HG02610 (cell line): Measurements from ENCODE around the gene NLGN1.

ENCODE experiments used
- ATAC-seq: cut with Tn5 transposase; IDR thresholded peaks from one replicate; pipeline ENCODE4 v1.9.1; 2021; ENCODE audit warnings: mild to moderate bottlenecking, moderate library complexity; ENCODE audit not compliant: unreplicated experiment

Gene NLGN1

DNA sequence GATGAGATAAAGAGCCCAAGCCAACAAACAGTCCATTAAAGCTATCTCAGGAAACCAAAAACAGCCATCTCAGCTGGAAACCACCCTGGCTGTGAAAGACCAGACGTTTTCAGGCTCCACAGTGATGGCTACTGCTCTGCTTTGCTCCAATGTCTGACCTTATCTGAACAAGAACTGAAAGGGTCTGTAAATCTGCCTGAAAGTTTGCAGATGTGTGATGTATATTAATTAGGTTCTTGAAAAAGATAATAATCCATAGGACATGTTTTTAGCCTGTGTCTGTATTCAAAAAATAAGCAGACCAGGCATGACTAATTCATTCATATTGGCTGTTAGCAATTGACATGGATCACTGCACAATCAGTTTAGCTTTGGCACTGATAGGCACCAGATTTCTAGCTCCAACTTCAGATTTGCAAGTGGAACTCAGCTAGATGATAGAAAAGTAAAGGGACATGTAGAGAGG lies 850.2 kb downstream of the NLGN1 start:
- ATAC-seq = no peak

DNA sequence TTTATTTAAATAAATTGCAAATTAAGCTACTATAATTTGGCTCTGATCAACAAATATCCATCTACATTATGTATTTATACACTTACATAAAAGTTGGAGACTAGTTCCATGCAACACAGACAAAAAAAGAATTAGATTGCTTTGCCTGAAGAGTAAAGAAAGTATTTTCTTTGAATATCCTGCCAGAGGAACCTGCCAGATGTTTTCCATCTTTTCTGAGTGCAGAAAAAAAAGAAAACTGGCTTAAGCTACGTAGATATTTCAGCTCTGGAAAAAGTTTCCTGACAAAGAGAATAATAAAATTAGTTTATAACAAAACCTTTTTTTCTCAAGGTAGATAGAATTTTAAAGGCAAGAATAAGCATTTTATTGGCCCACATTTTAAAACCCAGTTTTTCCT lies 854.1 kb downstream of the NLGN1 start:
- no peak for ATAC-seq

DNA sequence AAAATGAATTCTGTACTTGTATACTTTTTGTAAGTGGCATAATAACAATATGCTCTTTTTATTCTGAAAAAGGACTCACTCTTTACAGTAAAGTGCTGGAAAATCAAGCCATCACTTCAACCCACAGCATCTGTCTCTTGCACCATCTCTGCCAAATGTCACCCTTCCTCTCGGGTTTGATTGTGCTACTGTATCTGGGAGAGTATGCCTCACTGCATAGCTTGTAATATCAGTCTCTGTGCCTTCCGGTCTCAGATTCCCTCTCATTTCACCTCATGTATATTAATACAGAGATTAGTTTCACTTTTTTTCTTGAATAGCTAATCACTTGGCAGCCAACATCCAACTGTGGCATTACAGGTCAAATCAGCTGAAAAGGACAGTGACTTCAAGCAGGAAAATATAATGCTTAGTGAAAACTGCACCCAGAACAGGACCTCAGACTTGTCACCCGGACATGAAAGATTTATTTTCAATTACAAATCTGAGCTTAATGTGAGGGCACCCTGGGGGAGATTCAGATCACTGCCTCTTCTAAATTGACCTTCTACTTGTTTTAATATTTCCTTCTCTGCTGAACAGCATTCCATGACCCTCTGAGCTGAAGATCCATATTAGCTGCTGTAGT lies 855.8 kb downstream of the NLGN1 start:
- no peak for ATAC-seq

DNA sequence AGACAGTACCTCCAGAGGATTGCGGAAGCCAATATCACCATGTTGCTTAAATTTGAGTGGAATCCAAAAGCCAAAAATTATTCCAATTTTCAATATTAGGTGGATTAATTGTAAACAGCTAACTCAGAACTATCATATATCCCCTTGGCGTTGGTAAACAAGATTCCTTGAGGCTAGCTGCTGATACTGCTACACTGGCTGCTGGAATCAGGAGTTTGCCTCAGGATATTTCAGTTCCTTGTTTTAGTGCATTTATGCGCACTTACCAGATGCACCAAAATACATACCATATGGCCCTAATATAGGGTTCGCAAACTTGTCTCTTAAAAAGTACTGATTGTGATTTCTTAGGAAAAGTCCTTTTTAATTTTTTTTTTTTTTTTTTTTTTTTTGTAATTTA lies 856.4 kb downstream of the NLGN1 start:
- no peak for ATAC-seq

GRCh38 chr3:174255454-174255853 lies 857.9 kb downstream of the NLGN1 start:
- ATAC-seq = no peak

DNA sequence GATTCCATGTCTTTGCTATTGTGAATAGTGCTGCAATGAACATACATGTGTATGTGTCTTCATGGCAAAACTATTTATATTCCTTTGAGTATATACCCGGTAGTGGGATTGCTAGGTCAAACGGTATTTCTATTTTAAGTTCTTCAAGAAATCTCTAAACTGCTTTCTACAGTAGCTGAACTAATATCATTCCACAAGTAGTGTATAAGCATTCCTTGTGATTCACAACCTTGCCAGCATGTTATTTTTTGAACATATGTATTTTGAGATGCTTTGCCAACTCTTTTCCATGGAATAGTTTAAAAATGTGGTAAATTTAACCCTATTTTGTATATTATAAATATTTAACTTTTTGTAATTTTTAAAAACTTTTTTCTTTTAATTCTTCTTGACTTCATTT lies 868.9 kb downstream of the NLGN1 start:
- ATAC-seq = no peak

- no peak for ATAC-seq
These were observed 870.5 kb downstream of the NLGN1 start for GRCh38 chr3:174268061-174268460.

DNA sequence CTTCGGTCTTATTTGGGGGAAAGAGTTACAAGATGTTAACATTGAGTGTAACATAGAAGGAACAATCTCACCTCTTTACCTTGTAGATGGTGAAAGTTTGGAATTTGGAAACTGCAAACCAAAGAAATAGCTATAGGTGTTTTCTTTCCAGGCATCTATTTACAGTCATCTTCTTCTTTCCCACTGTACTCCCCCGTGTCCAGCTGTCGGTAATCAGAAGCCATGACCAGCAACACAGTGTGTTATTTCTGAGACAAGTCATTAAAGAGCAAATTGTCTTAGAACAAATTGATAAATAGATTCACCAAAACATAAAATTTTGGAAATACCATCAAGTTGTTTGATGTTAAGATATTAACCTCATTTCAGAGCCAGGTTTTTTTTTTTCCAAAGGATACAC lies 871.0 kb downstream of the NLGN1 start:
- no peak for ATAC-seq

- ATAC-seq = no peak
These were observed 873.3 kb downstream of the NLGN1 start for GRCh38 chr3:174270841-174271240.

GRCh38 chr3:174275336-174275735 lies 877.8 kb downstream of the NLGN1 start:
- no peak for ATAC-seq

DNA sequence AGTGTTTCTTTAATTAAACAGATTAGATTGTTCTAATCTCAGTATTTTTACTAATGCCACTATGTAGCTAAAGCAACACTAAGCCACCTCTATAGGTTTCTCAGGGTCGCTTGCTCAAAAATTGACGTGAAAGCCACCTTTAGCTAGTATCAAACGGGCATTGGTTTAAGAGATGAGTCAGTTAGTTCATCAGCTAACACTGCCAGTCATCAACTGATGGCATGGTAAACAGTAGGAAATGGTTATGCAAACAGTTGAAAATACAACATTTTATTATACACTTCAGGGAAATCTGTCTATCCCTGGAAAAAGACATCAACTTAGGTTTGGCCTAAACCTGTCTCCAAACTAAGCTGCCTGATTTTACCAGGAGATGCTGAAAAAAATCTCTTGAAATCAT lies 879.3 kb downstream of the NLGN1 start:
- ATAC-seq = no peak

DNA sequence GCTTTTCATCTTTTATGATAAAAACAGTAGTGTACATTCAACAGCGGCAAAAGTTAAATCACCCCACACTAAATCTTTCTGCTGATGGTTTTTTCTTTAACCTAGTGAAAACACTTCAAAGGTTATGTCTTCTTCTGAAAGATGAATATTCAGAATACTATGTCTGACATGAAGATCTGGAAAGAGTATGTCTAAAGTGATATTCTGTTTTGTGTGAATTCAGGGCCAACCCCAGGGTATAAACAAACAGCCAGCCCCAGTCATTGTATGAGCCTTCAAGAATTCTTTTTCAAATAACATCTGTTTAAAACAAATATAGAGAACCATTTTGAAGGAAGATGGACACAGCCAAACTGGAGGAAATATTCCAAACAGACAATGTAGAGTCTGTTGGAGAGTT lies 880.5 kb downstream of the NLGN1 start:
- ATAC-seq = no peak

DNA sequence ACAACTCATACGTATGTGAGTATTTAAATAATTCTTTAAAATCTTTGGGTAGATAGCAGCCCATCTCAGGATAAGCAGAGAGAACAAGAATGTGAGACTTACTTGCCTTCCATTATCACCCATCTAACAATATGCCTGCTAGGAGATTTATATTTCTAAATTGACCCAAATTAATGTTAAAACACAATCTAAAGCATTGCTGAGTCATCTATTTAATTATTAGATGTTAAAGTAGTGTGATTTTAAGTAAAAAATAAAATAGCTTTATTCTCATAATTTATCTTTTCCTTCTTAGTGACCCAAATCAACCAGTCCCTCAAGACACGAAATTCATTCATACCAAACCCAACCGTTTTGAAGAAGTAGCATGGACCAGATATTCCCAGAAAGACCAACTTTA lies 882.6 kb downstream of the NLGN1 start:
- no peak for ATAC-seq

DNA sequence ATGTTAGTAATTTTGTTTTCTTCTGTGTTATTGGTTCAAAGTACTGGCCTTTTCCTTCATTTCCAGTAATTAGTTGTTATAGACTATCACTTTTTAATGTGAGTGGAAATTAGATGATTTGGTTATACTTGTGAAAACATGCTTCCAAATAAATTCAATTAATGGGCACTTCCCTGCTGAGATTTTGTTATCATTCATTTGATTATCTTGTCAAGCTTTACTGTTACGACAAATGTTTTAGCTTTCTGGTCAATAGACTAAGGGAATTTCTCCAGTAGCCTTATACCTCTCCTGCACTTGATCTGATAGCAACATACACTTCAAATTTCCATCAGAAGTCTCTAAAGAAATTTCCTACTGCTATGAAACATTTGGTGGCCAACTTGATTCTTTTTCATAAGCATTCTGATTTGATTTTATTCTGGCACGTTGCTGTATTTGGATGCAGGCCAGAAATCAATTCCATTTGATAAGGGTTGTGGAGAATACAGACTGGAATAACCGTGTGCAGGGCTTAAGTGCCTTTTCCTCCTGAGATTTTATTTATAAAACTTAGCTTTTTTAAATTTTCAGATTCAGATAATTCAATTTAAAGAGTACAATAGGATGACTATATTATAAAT lies 887.8 kb downstream of the NLGN1 start:
- ATAC-seq = no peak

DNA sequence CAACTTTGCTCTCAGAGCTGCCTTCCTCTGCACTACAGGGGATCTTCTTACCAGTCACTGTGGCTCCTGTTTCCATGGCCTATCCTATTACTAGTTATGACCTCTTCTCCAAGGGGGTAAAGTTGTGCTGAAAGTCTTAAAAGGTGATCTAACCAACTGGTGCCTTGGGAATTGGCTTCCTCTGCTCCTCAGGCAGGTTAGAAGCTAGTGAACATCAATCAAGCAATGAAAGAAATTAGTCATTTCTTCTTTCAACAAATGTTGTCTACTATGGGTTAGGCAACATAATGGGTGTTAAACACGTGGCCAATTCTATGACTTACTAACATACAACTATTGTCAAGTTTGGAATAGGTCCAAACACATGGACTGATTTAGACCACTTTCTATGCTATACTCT lies 890.2 kb downstream of the NLGN1 start:
- ATAC-seq = no peak

DNA sequence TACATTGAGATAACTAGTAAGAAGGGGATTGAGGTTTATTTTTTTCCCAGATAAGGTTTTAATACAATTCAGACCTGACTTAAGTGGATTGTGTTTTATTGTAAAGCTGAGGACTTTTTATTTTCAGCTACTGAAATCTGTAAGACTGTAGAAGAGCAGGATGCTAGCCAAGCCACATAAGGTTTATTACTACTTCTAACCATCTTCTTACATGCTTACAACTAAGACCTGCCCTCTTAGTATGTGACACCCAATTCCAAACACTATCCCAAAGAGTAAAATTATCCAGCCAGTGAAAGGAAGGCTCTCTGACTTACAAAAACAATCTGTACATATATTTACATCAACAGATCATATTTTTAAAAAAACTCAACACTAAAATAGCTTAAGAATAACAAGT lies 897.1 kb downstream of the NLGN1 start:
- no peak for ATAC-seq

GRCh38 chr3:174295306-174296092 lies 898.0 kb downstream of the NLGN1 start:
- no peak for ATAC-seq

- no peak for ATAC-seq
These were observed 905.3 kb downstream of the NLGN1 start for GRCh38 chr3:174302746-174303315.

- ATAC-seq = no peak
These were observed 906.5 kb downstream of the NLGN1 start for GRCh38 chr3:174303907-174304560.

DNA sequence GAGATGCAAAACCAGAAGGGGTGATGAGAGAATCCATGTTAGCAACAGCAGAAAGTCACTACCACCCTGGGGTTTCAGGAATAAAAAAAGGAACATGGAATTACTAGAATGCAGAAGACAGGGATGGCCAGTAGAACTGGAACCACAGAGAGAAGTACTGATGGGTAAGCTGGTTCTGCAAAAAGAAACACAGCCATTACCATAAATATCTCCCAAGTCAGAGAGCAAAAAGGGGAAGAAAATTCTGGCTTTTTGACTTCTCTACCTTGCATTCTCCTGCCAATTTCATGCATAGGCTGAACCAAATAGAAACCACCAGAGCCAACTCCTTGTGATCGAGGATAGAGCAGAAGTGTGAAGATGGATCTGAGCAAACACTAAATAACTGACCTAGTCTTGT lies 911.2 kb downstream of the NLGN1 start:
- ATAC-seq = no peak

DNA sequence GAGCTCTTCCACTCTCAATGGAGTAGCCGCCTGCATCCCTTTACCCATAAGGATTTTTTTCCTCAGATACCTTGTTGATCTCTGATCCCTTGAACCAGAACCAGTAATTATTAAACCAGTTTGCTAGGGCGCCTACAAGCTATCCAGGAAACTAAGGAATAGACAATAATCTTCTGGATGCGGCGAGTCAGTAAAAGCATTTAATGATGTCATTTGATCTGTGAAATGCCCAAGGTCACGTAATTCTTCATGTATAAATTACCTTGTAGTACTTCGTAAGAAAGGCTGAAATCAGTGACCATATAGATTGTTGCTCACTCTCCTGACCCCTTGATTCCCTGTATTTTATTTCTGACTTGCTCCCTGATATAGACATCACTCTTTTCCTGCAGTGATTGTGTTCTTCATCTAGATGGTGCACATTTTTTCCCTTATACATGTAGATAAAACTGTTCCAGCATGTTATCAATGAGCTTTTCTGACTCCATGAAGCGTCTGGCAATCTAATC lies 913.0 kb downstream of the NLGN1 start:
- ATAC-seq = no peak
